Esophagus squamous epithelium (tissue), 5 donors: ENCODE measurements around the gene LTBP1. TPM values are rescaled to one million over a fixed set of nuclear protein-coding genes. Genes with fewer than 3 reads are reported as not detected.

Experiments used
- DNase-seq: peaks from one replicate; lab custom pipeline; 2025; lab: John Stamatoyannopoulos, UW
- H3K27ac ChIP-seq, 4 donors: fragments of 200-600 bp; sonication (generic); one replicate each; pipeline ENCODE4 v1.5.1; 2016 to 2019; ENCODE audit warnings: mild to moderate bottlenecking in 1 of 4
- H3K27me3 ChIP-seq, 4 donors: fragments of 200-600 bp; sonication (generic); 1 replicate in 3 of 4; 2 replicates in 1 of 4; pipeline versions ENCODE4 v1.5.1 to v1.6.0; 2017 to 2021; ENCODE audit warnings: antibody characterized with exemption in 1 of 4
- H3K36me3 ChIP-seq, 3 donors: fragments of 200-600 bp; sonication (generic); one replicate each; pipeline ENCODE4 v1.5.1; 2016 to 2019
- H3K4me1 ChIP-seq, 3 donors: fragments of 200-600 bp; sonication (generic); one replicate each; pipeline ENCODE4 v1.5.1; 2017 to 2019
- H3K4me3 ChIP-seq, 4 donors: fragments of 200-600 bp; sonication (generic); 1 replicate in 3 of 4; 2 replicates in 1 of 4; pipeline ENCODE4 v1.5.1; 2016 to 2019; ENCODE audit warnings: mild to moderate bottlenecking in 2 of 4, moderate library complexity in 1 of 4
- H3K9me3 ChIP-seq, 3 donors: fragments of 200-600 bp; sonication (generic); one replicate each; pipeline ENCODE4 v1.5.1; 2016 to 2019
- CTCF ChIP-seq, 6 experiments: fragments of 450-650 bp in 4 of 6; fragments of 200-600 bp in 2 of 6; sonication (generic) in 2 of 6; IDR thresholded peaks; one replicate each; pipeline ENCODE4 v1.5.1; 2016 to 2019; ENCODE audit warnings: antibody characterized with exemption in 6 of 6, mild to moderate bottlenecking in 4 of 6, moderate library complexity in 4 of 6
- POLR2A ChIP-seq, 4 donors: fragments of 450-650 bp; IDR thresholded peaks; one replicate each; pipeline ENCODE4 v1.6.1; 2017; ENCODE audit warnings: antibody characterized with exemption in 4 of 4, mild to moderate bottlenecking in 4 of 4, moderate library complexity in 3 of 4
- WGBS, 2 donors: methylation state at CpG; one replicate each; pipeline ENCODE4 v1.1.5; 2018; 5-methylcytosine and 5-hydroxymethylcytosine counted together
- intact Hi-C: fragments of 100-400 bp; cut with DNase I; formaldehyde crosslinking; loops from one replicate; pipeline ENCODE4 v1.15.0; 2022
- total RNA-seq, 4 donors: library from RNA; depleted of rRNA; stranded (reverse); fragments of >200 nt; gene quantifications; one replicate each; pipeline ENCODE4 v1.1.0, GENCODE V29; 2016
- donor health status: DM: yes; HTN: yes; CAD: no.

The LTBP1 gene
- total RNA-seq, 4 donors from 2014 or later, result 5.5 to 69.4 (median 32.6) TPM

GRCh38 chr2:33258387-33258786 is 311.6 kb downstream of the LTBP1 start:
- Histone ChIP-seq H3K27ac (no peak overlapping the region), H3K4me1 (no peaks in the 10 kb centered on the region), H3K9me3 (no peaks in the 10 kb centered on the region), H3K36me3 (peaks cover 0 to 5% (median 0%) of the 10 kb centered on the region in 3 donors), H3K4me3 (no peak overlapping the region), H3K27me3 (no peaks in the 10 kb centered on the region)
- intact Hi-C loops, result no loop called here
- WGBS, 2 donors, result 83 to 84% methylated on average over 4 of the region's 4 CpGs
- TF ChIP-seq CTCF (IDR thresholded peaks at IDR 0.05) (no peak), POLR2A (IDR thresholded peaks at IDR 0.05) (no peak)
- no peak for DNase-seq

- 79 to 88% methylated on average over 4 of the region's 4 CpGs for WGBS, 2 donors
- Histone ChIP-seq H3K27me3 (no peaks in the 10 kb centered on the region), H3K27ac (no peak overlapping the region), H3K9me3 (no peaks in the 10 kb centered on the region), H3K4me3 (no peak overlapping the region), H3K4me1 (peaks cover 0 to 6% (median 0%) of the 10 kb centered on the region in 3 donors), H3K36me3 (peaks cover 0 to 24% (median 0%) of the 10 kb centered on the region in 3 donors)
- no peak for DNase-seq
- intact Hi-C loops, result no loop called here
- TF ChIP-seq POLR2A (IDR thresholded peaks at IDR 0.05) (no peak), CTCF (IDR thresholded peaks at IDR 0.05) (no peak)
Measured at GRCh38 chr2:33262097-33262496, 315.3 kb downstream of the LTBP1 start.

GRCh38 chr2:33264766-33265165 is 318.0 kb downstream of the LTBP1 start:
- H3K4me1 ChIP-seq, result peaks cover 0 to 7% (median 6%) of the 10 kb centered on the region in 3 donors
- H3K27me3 ChIP-seq, result no peaks in the 10 kb centered on the region
- no peak overlapping the region for H3K4me3 ChIP-seq
- intact Hi-C loops, result no loop called here
- H3K9me3 ChIP-seq, result no peaks in the 10 kb centered on the region
- peaks cover 0 to 24% (median 0%) of the 10 kb centered on the region in 3 donors for H3K36me3 ChIP-seq
- H3K27ac ChIP-seq, result no peak overlapping the region
- DNase-seq, result no peak
- 88 to 93% methylated on average over 3 of the region's 3 CpGs for WGBS, 2 donors
- no peak for TF ChIP-seq POLR2A (IDR thresholded peaks at IDR 0.05)
- TF ChIP-seq CTCF (IDR thresholded peaks at IDR 0.05), result no peak

GRCh38 chr2:33265584-33266338 is 319.0 kb downstream of the LTBP1 start:
- H3K27ac ChIP-seq, result peak overlapping the region in 1 of 4 donors; percentile 33
- H3K9me3 ChIP-seq, result no peaks in the 10 kb centered on the region
- no peak for TF ChIP-seq CTCF (IDR thresholded peaks at IDR 0.05)
- no peak for TF ChIP-seq POLR2A (IDR thresholded peaks at IDR 0.05)
- peaks cover 0 to 7% (median 6%) of the 10 kb centered on the region in 3 donors for H3K4me1 ChIP-seq
- peaks cover 0 to 24% (median 0%) of the 10 kb centered on the region in 3 donors for H3K36me3 ChIP-seq
- no peaks in the 10 kb centered on the region for H3K27me3 ChIP-seq
- intact Hi-C loops, result no loop called here
- DNase-seq, result no peak
- WGBS, 2 donors, result 68 to 80% methylated on average over 2 to 5 of the region's 5 CpGs
- H3K4me3 ChIP-seq, result no peak overlapping the region

- no peaks in the 10 kb centered on the region for H3K27me3 ChIP-seq
- H3K27ac ChIP-seq, result peak overlapping the region in 1 of 4 donors; percentile 33
- DNase-seq, result no peak
- H3K4me3 ChIP-seq, result no peak overlapping the region
- intact Hi-C loops, result no loop called here
- 100% methylated on average over 1 of the region's 6 CpGs for WGBS, 2 donors
- TF ChIP-seq POLR2A (IDR thresholded peaks at IDR 0.05), result no peak
- no peak for TF ChIP-seq CTCF (IDR thresholded peaks at IDR 0.05)
- no peaks in the 10 kb centered on the region for H3K9me3 ChIP-seq
- peaks cover 0 to 24% (median 0%) of the 10 kb centered on the region in 3 donors for H3K36me3 ChIP-seq
- H3K4me1 ChIP-seq, result peaks cover 0 to 7% (median 6%) of the 10 kb centered on the region in 3 donors
Measured at GRCh38 chr2:33266467-33266866, 319.7 kb downstream of the LTBP1 start.
